HFF-Myc (cell line): ENCODE measurements around the gene USP24.

ENCODE experiments used
- DNase-seq: peaks from one replicate; pipeline ENCODE4 v3.0.0-alpha.2; 2011; ENCODE audit warnings: low read depth; ENCODE audit errors: extremely low read depth
- H3K4me3 ChIP-seq: replicated peaks from 2 replicates; pipeline ENCODE4 v1.5.1; 2011; ENCODE audit warnings: low read depth, mild to moderate bottlenecking, control low read depth, low read length
- TF ChIP-seq, protein P1 (sequence below): IDR thresholded peaks from 2 replicates; pipeline ENCODE4 v1.5.1; 2012; ENCODE audit warnings: mild to moderate bottlenecking, low read depth, low read length, control low read depth; ENCODE audit errors: missing control alignments

The USP24 gene

DNA sequence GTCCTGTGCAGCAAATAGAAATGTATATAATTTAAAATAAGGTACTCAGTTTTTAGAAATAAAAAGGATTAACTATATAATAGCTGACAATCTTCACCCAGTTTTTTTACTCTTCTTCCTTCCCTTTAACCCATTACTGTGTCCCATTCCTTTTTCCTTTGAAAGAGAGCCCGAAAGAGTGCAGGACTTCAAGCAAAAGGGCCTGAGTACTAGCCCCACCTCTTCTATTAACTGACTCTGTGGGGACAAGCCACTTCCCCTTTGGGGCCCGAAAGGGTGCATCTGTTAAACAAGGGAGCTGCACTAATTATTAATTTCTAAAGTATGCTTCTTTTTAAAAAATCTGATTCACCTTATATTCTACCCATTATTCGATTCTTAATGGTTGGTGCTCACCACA, 3.3 kb downstream of the USP24 start:
- no peak overlapping the region for H3K4me3 ChIP-seq
- TF ChIP-seq, protein P1, sequence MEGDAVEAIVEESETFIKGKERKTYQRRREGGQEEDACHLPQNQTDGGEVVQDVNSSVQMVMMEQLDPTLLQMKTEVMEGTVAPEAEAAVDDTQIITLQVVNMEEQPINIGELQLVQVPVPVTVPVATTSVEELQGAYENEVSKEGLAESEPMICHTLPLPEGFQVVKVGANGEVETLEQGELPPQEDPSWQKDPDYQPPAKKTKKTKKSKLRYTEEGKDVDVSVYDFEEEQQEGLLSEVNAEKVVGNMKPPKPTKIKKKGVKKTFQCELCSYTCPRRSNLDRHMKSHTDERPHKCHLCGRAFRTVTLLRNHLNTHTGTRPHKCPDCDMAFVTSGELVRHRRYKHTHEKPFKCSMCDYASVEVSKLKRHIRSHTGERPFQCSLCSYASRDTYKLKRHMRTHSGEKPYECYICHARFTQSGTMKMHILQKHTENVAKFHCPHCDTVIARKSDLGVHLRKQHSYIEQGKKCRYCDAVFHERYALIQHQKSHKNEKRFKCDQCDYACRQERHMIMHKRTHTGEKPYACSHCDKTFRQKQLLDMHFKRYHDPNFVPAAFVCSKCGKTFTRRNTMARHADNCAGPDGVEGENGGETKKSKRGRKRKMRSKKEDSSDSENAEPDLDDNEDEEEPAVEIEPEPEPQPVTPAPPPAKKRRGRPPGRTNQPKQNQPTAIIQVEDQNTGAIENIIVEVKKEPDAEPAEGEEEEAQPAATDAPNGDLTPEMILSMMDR: no peak
- no peak for DNase-seq

DNA sequence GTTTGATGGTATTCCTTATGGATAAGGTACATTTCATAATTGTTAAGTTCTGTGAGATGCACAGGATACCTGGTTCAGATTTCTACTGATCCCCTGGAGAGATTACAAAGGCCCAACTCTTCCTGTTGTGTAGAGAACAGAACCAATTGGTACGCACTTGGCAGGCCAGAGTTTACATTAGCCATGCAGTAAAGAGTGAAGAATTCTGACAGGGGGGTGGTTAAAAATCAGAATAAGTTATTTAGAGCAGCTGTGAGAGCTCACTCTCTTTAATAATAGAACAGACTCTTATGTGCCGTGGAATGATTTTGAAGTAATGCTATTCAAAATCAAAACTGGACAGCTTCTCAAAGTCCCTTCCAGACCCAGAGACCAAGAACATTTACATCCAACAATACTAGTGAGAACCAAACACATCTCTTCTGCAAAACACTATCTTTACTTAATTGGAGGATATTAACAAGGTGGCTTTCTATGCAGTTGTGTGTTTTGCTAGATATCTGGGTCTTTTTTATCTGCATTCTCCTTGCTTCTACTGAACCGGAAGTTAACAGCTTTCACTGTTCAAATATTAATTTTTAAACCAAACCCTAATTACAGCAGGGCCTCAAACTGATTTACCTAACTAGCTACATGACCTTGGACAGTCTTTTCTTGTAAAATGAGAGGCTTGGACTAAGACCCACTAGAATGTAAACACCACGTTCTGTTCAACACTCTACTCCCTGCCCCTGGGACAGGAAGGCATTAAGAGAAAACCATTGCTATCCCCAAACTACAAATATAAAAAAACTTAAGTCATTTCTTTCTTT, 4.0 kb downstream of the USP24 start:
- DNase-seq: no peak
- no peak overlapping the region for H3K4me3 ChIP-seq

DNA sequence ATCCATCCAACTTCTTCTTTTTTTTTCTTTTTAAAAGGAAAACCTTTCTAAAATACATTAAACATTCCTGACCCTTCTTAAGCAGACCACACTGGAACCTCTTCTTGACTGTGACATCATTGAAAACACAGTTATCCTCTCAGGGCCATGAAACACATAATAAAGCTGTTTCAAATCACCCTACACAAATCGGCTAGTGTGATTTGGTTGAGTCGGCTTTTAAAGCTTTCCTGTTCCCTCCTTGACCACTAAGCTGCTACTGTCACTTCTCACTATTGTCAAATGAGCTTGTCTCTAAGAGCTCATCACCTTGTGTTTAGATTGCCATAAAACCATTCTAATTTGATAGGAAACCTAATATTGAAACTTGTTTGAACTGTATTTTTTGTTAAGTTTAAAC, 5.9 kb downstream of the USP24 start:
- DNase-seq: no peak
- TF ChIP-seq, protein P1: no peak
- no peak overlapping the region for H3K4me3 ChIP-seq

More for the DNA sequence above, 4.0 kb downstream of the USP24 start:
- TF ChIP-seq, protein P1: no peak

- H3K4me3 ChIP-seq: no peak overlapping the region
- TF ChIP-seq, protein P1: no peak
- no peak for DNase-seq
Observed at GRCh38 chr1:55206210-55206609, 9.0 kb downstream of the USP24 start.

DNA sequence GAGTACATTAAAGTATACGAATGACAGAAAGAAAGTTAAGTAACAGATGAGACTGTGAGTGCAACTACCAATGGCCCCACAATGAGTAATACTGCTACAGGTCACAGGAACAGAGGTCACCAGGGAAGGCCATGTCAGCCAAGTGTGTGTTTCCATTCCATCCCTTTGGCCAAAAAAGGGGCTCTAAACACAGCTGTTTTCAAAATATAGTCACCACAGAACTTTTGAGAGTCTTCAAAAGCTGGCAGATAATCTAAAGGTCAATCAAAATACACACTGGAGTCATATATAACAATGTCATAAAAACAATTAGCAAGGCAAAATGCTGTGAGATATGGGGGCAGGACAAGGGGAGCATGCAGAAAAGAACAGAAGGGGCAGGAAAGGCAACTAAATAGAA, 10.2 kb downstream of the USP24 start:
- DNase-seq: no peak
- TF ChIP-seq, protein P1: no peak
- H3K4me3 ChIP-seq: no peak overlapping the region

- TF ChIP-seq, protein P1: no peak
- DNase-seq: no peak
- no peak overlapping the region for H3K4me3 ChIP-seq
Observed at GRCh38 chr1:55203064-55203463, 12.1 kb downstream of the USP24 start.
